ENCODE results near the gene LLGL1.

DNA sequence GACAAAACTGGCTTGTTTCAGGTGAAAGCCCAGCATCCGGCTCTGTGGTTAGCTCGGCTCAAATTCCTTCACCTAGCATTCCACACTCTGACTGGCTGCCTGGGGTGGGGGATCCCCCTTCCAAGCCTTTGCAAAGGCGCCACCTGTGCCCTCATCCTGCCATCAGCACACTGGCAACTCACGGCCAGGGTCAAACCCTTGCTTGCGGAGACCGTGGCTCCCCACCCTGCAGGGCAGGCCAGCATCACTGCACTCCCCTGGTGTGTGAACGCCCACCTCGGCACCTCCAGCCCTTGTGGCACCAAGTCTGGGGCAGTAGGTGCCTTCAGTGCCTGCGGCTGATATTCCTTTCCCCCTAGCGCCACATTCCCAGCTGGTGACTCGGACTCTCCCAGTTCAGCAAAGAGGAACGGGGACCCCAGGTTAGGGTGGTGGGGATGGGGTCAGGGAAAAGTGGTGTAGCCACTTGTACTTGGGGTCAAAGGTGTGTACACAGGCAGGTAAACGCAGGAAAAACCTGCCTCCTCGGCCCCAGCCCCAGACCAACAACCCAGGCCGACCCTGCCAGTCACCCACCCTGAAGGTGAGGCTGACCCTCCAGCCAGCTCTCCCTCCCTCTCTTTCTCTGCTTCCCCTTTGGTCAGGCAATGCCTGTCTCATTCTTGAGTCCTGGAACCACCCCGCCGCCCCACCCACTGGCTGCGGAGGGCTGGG, 32.0 kb downstream of the LLGL1 start:
- TF ChIP-seq, protein P1, sequence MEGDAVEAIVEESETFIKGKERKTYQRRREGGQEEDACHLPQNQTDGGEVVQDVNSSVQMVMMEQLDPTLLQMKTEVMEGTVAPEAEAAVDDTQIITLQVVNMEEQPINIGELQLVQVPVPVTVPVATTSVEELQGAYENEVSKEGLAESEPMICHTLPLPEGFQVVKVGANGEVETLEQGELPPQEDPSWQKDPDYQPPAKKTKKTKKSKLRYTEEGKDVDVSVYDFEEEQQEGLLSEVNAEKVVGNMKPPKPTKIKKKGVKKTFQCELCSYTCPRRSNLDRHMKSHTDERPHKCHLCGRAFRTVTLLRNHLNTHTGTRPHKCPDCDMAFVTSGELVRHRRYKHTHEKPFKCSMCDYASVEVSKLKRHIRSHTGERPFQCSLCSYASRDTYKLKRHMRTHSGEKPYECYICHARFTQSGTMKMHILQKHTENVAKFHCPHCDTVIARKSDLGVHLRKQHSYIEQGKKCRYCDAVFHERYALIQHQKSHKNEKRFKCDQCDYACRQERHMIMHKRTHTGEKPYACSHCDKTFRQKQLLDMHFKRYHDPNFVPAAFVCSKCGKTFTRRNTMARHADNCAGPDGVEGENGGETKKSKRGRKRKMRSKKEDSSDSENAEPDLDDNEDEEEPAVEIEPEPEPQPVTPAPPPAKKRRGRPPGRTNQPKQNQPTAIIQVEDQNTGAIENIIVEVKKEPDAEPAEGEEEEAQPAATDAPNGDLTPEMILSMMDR (IDR thresholded peaks at IDR 0.05; ENCODE audit: poor library complexity, severe bottlenecking) = no peak
- TF ChIP-seq EZH2 (IDR thresholded peaks at IDR 0.05; ENCODE audit: borderline replicate concordance, insufficient read depth, low read length, poor library complexity, severe bottlenecking) = no peak
- TF ChIP-seq SMC3 (conservative IDR thresholded peaks at IDR 0.05; ENCODE audit: poor library complexity) = no peak
- TF ChIP-seq RAD21 (conservative IDR thresholded peaks at IDR 0.05) = no peak
- TF ChIP-seq POLR2AphosphoS5 (IDR thresholded peaks at IDR 0.05) = no peak

Data from neural cell (in vitro differentiated cells).